HEK293 (cell line): ENCODE measurements around the gene SLC2A4.

Experiments
- CTCF ChIA-PET: fragments of 350-600 bp; formaldehyde crosslinking; extraction: SDS; loops from one replicate; lab custom pipeline; 2021; ENCODE audit warnings: antibody characterized with exemption; lab: Yijun Ruan, JAX
- POLR2A ChIA-PET: fragments of 300-600 bp; formaldehyde crosslinking; extraction: SDS; loops from one replicate; lab custom pipeline; 2020; ENCODE audit warnings: antibody characterized with exemption, inconsistent platforms; lab: Yijun Ruan, JAX
- H3K27ac ChIP-seq: fragments of 200-500 bp; sonication (Bioruptor generic); 2 replicates; pipeline ENCODE4 v1.5.1; 2014; ENCODE audit warnings: low read depth, low read length, control low read depth, inconsistent platforms; ENCODE audit errors: extremely low read depth
- H3K36me3 ChIP-seq, 2 experiments: fragments of 200-500 bp in 1 of 2; sonication (Bioruptor generic) in 1 of 2; 1 replicate in 1 of 2; 2 replicates in 1 of 2; pipeline ENCODE4 v1.5.1; 2014 to 2017; ENCODE audit warnings: inconsistent platforms in 2 of 2, low read length in 2 of 2; ENCODE audit not compliant: control insufficient read depth in 2 of 2, insufficient read depth in 1 of 2
- H3K4me1 ChIP-seq: fragments of 200-500 bp; sonication (Bioruptor generic); 2 replicates; pipeline ENCODE4 v1.5.1; 2014; ENCODE audit warnings: mild to moderate bottlenecking, low read length, inconsistent platforms; ENCODE audit not compliant: control insufficient read depth, insufficient read depth
- H3K4me3 ChIP-seq: 2 replicates; pipeline ENCODE4 v1.5.1; 2011; ENCODE audit warnings: low read depth, mild to moderate bottlenecking, control low read depth, low read length, moderate library complexity
- H3K9me3 ChIP-seq: fragments of 200-500 bp; sonication (Bioruptor generic); 2 replicates; pipeline ENCODE4 v1.5.1; 2014; ENCODE audit warnings: low read depth, low read length, inconsistent platforms; ENCODE audit not compliant: control insufficient read depth, insufficient read depth
- BCL11A ChIP-seq: fragments of 450-650 bp; formaldehyde crosslinking; IDR thresholded peaks from 2 replicates; pipeline ENCODE4 v1.5.1; 2016; ENCODE audit warnings: low read depth, missing biosample characterization, missing genetic modification characterization
- GLI4 ChIP-seq: fragments of 450-650 bp; formaldehyde crosslinking; IDR thresholded peaks from 2 replicates; pipeline ENCODE4 v1.5.1; 2016; ENCODE audit warnings: missing biosample characterization, missing genetic modification characterization
- IKZF3 ChIP-seq: fragments of 450-650 bp; IDR thresholded peaks from 2 replicates; pipeline ENCODE4 v1.5.0; 2018; ENCODE audit warnings: missing biosample characterization, mild to moderate bottlenecking, missing genetic modification characterization, moderate library complexity
- KLF1 ChIP-seq: fragments of 450-650 bp; formaldehyde crosslinking; IDR thresholded peaks from 2 replicates; pipeline ENCODE4 v1.5.1; 2016; ENCODE audit warnings: missing biosample characterization, missing genetic modification characterization
- PBX3 ChIP-seq: sonication (generic); formaldehyde crosslinking; IDR thresholded peaks from 2 replicates; pipeline ENCODE4 v1.8.1; 2022; ENCODE audit warnings: mild to moderate bottlenecking, moderate library complexity, missing genetic modification reagents
- PRDM2 ChIP-seq: fragments of 450-650 bp; formaldehyde crosslinking; IDR thresholded peaks from 2 replicates; pipeline ENCODE4 v1.5.1; 2016; ENCODE audit warnings: missing biosample characterization, missing genetic modification characterization, borderline replicate concordance
- SCRT2 ChIP-seq: fragments of 450-650 bp; formaldehyde crosslinking; IDR thresholded peaks from 2 replicates; pipeline ENCODE4 v1.5.1; 2016; ENCODE audit warnings: missing biosample characterization, missing genetic modification characterization
- ZBTB20 ChIP-seq: fragments of 450-650 bp; formaldehyde crosslinking; IDR thresholded peaks from 2 replicates; pipeline ENCODE4 v1.5.1; 2016; ENCODE audit warnings: missing biosample characterization, missing genetic modification characterization
- ZFP69B ChIP-seq: fragments of 450-650 bp; formaldehyde crosslinking; IDR thresholded peaks from 2 replicates; pipeline ENCODE4 v1.5.1; 2016; ENCODE audit warnings: missing biosample characterization, missing genetic modification characterization
- ZNF23 ChIP-seq: fragments of 450-650 bp; formaldehyde crosslinking; IDR thresholded peaks from 2 replicates; pipeline ENCODE4 v1.5.1; 2016; ENCODE audit warnings: missing biosample characterization, missing genetic modification characterization, borderline replicate concordance
- ZNF311 ChIP-seq: fragments of 450-650 bp; formaldehyde crosslinking; IDR thresholded peaks from 2 replicates; pipeline ENCODE4 v1.5.1; 2017; ENCODE audit warnings: missing biosample characterization, missing genetic modification characterization, borderline replicate concordance
- ZNF341 ChIP-seq: fragments of 450-650 bp; formaldehyde crosslinking; IDR thresholded peaks from 2 replicates; pipeline ENCODE4; 2016; ENCODE audit warnings: low read depth, missing biosample characterization, missing genetic modification characterization
- ZNF394 ChIP-seq: fragments of 450-650 bp; formaldehyde crosslinking; IDR thresholded peaks from 2 replicates; pipeline ENCODE4 v1.5.1; 2016; ENCODE audit warnings: missing biosample characterization, missing genetic modification characterization, mild to moderate bottlenecking, moderate library complexity, borderline replicate concordance
- ZNF558 ChIP-seq: fragments of 450-650 bp; formaldehyde crosslinking; IDR thresholded peaks from 2 replicates; pipeline ENCODE4 v1.5.1; 2016; ENCODE audit warnings: missing biosample characterization, missing genetic modification characterization
- ZNF561 ChIP-seq: fragments of 450-650 bp; IDR thresholded peaks from 2 replicates; pipeline ENCODE4 v1.5.1; 2018; ENCODE audit warnings: missing biosample characterization, missing genetic modification characterization, borderline replicate concordance
- ZNF629 ChIP-seq: fragments of 450-650 bp; formaldehyde crosslinking; IDR thresholded peaks from 2 replicates; pipeline ENCODE4 v1.5.1; 2017; ENCODE audit warnings: missing biosample characterization, missing genetic modification characterization
- ZNF639 ChIP-seq: fragments of 450-650 bp; formaldehyde crosslinking; IDR thresholded peaks from 2 replicates; pipeline ENCODE4 v1.5.1; 2016; ENCODE audit warnings: missing biosample characterization, missing genetic modification characterization
- ZNF670 ChIP-seq: fragments of 450-650 bp; formaldehyde crosslinking; IDR thresholded peaks from 2 replicates; pipeline ENCODE4 v1.5.1; 2016; ENCODE audit warnings: missing biosample characterization, missing genetic modification characterization, low read depth
- ZNF692 ChIP-seq: fragments of 450-650 bp; formaldehyde crosslinking; IDR thresholded peaks from 2 replicates; pipeline ENCODE4 v1.5.1; 2016; ENCODE audit warnings: missing biosample characterization, missing genetic modification characterization
- ZSCAN4 ChIP-seq: fragments of 450-650 bp; formaldehyde crosslinking; IDR thresholded peaks from 2 replicates; pipeline ENCODE4 v1.5.1; 2017; ENCODE audit warnings: missing biosample characterization, missing genetic modification characterization

Gene SLC2A4

GRCh38 chr17:7279448-7279847, 2.1 kb upstream of the SLC2A4 start:
- CTCF ChIA-PET, result interaction anchor here (0.6 to 9.0 kb wide), 13 partner anchors 10 to 269 kb away, joined by 3 to 160 read pairs (median 4); partner anchors contain the start of gene ACAP1
- Histone ChIP-seq H3K9me3 (no peaks in the 10 kb centered on the region), H3K27ac (no peak overlapping the region), H3K4me3 (no peak overlapping the region), H3K4me1 (peaks cover 9% of the 10 kb centered on the region), H3K36me3 (no peaks in the 10 kb centered on the region; a peak in 1 of 3 replicates)
- POLR2A ChIA-PET, result interaction anchor here (1.0 kb wide), 1 partner anchor 9 kb away, joined by 3 read pairs; no protein-coding TSS in a partner anchor
- TF ChIP-seq ZNF23 (tag by site-specific recombination) (no peak), ZNF692 (tag by site-specific recombination) (no peak), ZBTB20 (tag by site-specific recombination) (no peak), ZFP69B (no peak), ZNF670 (no peak), PRDM2 (tag by site-specific recombination) (no peak)

- Histone ChIP-seq H3K4me3 (peak overlapping the region; percentile 32), H3K4me1 (peaks cover 9% of the 10 kb centered on the region), H3K27ac (no peak overlapping the region), H3K36me3 (no peaks in the 10 kb centered on the region; a peak in 1 of 3 replicates), H3K9me3 (no peaks in the 10 kb centered on the region)
- ChIA-PET POLR2A (interaction anchor here (0.7 to 3.1 kb wide), 17 partner anchors 11 to 69 kb away, joined by 3 to 20 read pairs (median 4); partner anchors contain the start of genes CTDNEP1, ELP5 and NEURL4), CTCF (interaction anchor here (0.6 to 9.0 kb wide), 29 partner anchors 9 to 767 kb away, joined by 3 to 160 read pairs (median 4); partner anchors contain the start of genes ACAP1 and CTDNEP1)
- peak; percentile 30 for TF ChIP-seq ZNF629 (tag by site-specific recombination)
- no peak for TF ChIP-seq ZSCAN4
- TF ChIP-seq IKZF3, result peak; percentile 18; the same call in 1 of the 2 replicates
- TF ChIP-seq ZNF692 (tag by site-specific recombination), result peak; percentile 54; the same call in 1 of the 2 replicates
- TF ChIP-seq GLI4 (tag by site-specific recombination), result no peak
- TF ChIP-seq ZNF311 (tag by site-specific recombination), result no peak
- peak; percentile 71 for TF ChIP-seq ZNF394
- TF ChIP-seq ZNF639 (tag by site-specific recombination), result peak; percentile 70; the same call in 1 of the 2 replicates
- TF ChIP-seq BCL11A (tag by site-specific recombination), result peak; percentile 83; the same call in 1 of the 2 replicates
- peak; percentile 88 for TF ChIP-seq PBX3 (CRISPR knock-in tag)
- peak; percentile 67 for TF ChIP-seq SCRT2
- TF ChIP-seq ZNF558 (tag by site-specific recombination), result peak; percentile 31; the same call in 1 of the 2 replicates
- TF ChIP-seq ZNF561 (tag by site-specific recombination), result 0 out of 2 replicates have a peak, but pooled peaks have one; percentile 41
- no peak; the same call in 1 of the 2 replicates for TF ChIP-seq KLF1 (tag by site-specific recombination)
- peak; percentile 62 for TF ChIP-seq ZNF341 (tag by site-specific recombination)
These were observed 922 bp upstream of the SLC2A4 start for GRCh38 chr17:7280519-7281073.
